ENCODE results near the gene KCNK6. TPM values are rescaled to one million over a fixed set of nuclear protein-coding genes. Genes with fewer than 3 reads are reported as not detected.

KCNK6 gene
- polyA plus RNA-seq, 1 donor (not counting 4 experiments of a cell fraction or from before 2014, with no cell fraction given), result 23.9 TPM

GRCh38 chr19:38359242-38360021 lies 39.8 kb downstream of the KCNK6 start:
- no peak overlapping the region for H3K9ac ChIP-seq (ENCODE audit: control insufficient read depth, extremely low read depth, insufficient read depth, low read length)
- H3K36me3 ChIP-seq (ENCODE audit: control insufficient read depth in 2 of 2, extremely low read depth in 1 of 2, insufficient read depth in 2 of 2, low read length in 2 of 2), result no peaks in the 10 kb centered on the region
- no peak overlapping the region for H3K4me3 ChIP-seq (ENCODE audit: control insufficient read depth in 2 of 3, extremely low read depth in 1 of 3, insufficient read depth in 2 of 3, low read depth in 1 of 3, low read length in 3 of 3)
- no peaks in the 10 kb centered on the region for H3K79me2 ChIP-seq (ENCODE audit: control insufficient read depth, insufficient read depth, low read length)
- no peak for DNase-seq (ENCODE audit: low read depth, low spot score)
- H3K27ac ChIP-seq (ENCODE audit: control insufficient read depth, insufficient read depth, low read length), result no peak overlapping the region
- no peaks in the 10 kb centered on the region for H4K20me1 ChIP-seq (ENCODE audit: control insufficient read depth, extremely low read depth, insufficient read depth, low read length)
- peaks cover 30% of the 10 kb centered on the region for H3K27me3 ChIP-seq (ENCODE audit: control insufficient read depth, extremely low read depth, insufficient read depth, low read length)
- H2AFZ ChIP-seq (ENCODE audit: control insufficient read depth, low read length), result no peak overlapping the region
- no peak overlapping the region for H3K4me2 ChIP-seq (ENCODE audit: control insufficient read depth, extremely low read depth, insufficient read depth, low read depth, low read length)
- no peaks in the 10 kb centered on the region for H3K9me1 ChIP-seq (ENCODE audit: control insufficient read depth, extremely low read depth, insufficient read depth, low read length)
- peaks cover 6% of the 10 kb centered on the region for H3K4me1 ChIP-seq (ENCODE audit: control insufficient read depth, extremely low read depth, insufficient read depth, low read length)
- FAIRE-seq, result no peak
- H3K9me3 ChIP-seq (ENCODE audit: control insufficient read depth, low read depth, low read length), result no peaks in the 10 kb centered on the region
- TF ChIP-seq EZH2 (IDR thresholded peaks at IDR 0.05; ENCODE audit: low read length), result no peak
- TF ChIP-seq CTCF (optimal IDR thresholded peaks at IDR 0.05 in 1 of 3, IDR thresholded peaks at IDR 0.05 in 1 of 3, conservative IDR thresholded peaks at IDR 0.05 in 1 of 3; ENCODE audit: extremely low read depth in 1 of 3, insufficient read depth in 2 of 3, low read length in 3 of 3), result no peak
- dilution Hi-C loops (cut with MboI; ENCODE audit: extremely low pct_ligation_motif_present, low sequenced_read_pairs), result no loop called here

- no peak for TF ChIP-seq EZH2 (IDR thresholded peaks at IDR 0.05; ENCODE audit: low read length)
- TF ChIP-seq CTCF (optimal IDR thresholded peaks at IDR 0.05 in 1 of 3, IDR thresholded peaks at IDR 0.05 in 1 of 3, conservative IDR thresholded peaks at IDR 0.05 in 1 of 3; ENCODE audit: extremely low read depth in 1 of 3, insufficient read depth in 2 of 3, low read length in 3 of 3), result no peak
- peaks cover 30% of the 10 kb centered on the region for H3K27me3 ChIP-seq (ENCODE audit: control insufficient read depth, extremely low read depth, insufficient read depth, low read length)
These were observed 40.7 kb downstream of the KCNK6 start for GRCh38 chr19:38360351-38360750.

More at GRCh38 chr19:38360351-38360750, 40.7 kb downstream of the KCNK6 start:
- Histone ChIP-seq H3K9me1 (ENCODE audit: control insufficient read depth, extremely low read depth, insufficient read depth, low read length) (no peaks in the 10 kb centered on the region), H4K20me1 (ENCODE audit: control insufficient read depth, extremely low read depth, insufficient read depth, low read length) (no peaks in the 10 kb centered on the region), H3K36me3 (ENCODE audit: control insufficient read depth in 2 of 2, extremely low read depth in 1 of 2, insufficient read depth in 2 of 2, low read length in 2 of 2) (no peaks in the 10 kb centered on the region), H3K4me3 (ENCODE audit: control insufficient read depth in 2 of 3, extremely low read depth in 1 of 3, insufficient read depth in 2 of 3, low read depth in 1 of 3, low read length in 3 of 3) (no peak overlapping the region), H3K79me2 (ENCODE audit: control insufficient read depth, insufficient read depth, low read length) (no peaks in the 10 kb centered on the region), H2AFZ (ENCODE audit: control insufficient read depth, low read length) (no peak overlapping the region), H3K9ac (ENCODE audit: control insufficient read depth, extremely low read depth, insufficient read depth, low read length) (no peak overlapping the region), H3K4me1 (ENCODE audit: control insufficient read depth, extremely low read depth, insufficient read depth, low read length) (peaks cover 6% of the 10 kb centered on the region), H3K27ac (ENCODE audit: control insufficient read depth, insufficient read depth, low read length) (no peak overlapping the region), H3K9me3 (ENCODE audit: control insufficient read depth, low read depth, low read length) (no peaks in the 10 kb centered on the region), H3K4me2 (ENCODE audit: control insufficient read depth, extremely low read depth, insufficient read depth, low read depth, low read length) (no peak overlapping the region)
- no peak for FAIRE-seq
- no peak for DNase-seq (ENCODE audit: low read depth, low spot score)
- dilution Hi-C loops (cut with MboI; ENCODE audit: extremely low pct_ligation_motif_present, low sequenced_read_pairs), result no loop called here
